ENCODE results near the gene IKZF2.

IKZF2 gene

GRCh38 chr2:212975333-212975732 lies 176.1 kb downstream of the IKZF2 start:
- TF ChIP-seq CTCF (IDR thresholded peaks at IDR 0.05; ENCODE audit: insufficient read depth, low read depth, low read length, missing control alignments), result no peak
- DNase-seq (ENCODE audit: low read depth), result no peak
- H3K4me3 ChIP-seq (ENCODE audit: low read depth, low read length), result no peak overlapping the region

- TF ChIP-seq CTCF (IDR thresholded peaks at IDR 0.05; ENCODE audit: insufficient read depth, low read depth, low read length, missing control alignments), result no peak
- no peak overlapping the region for H3K4me3 ChIP-seq (ENCODE audit: low read depth, low read length)
- no peak for DNase-seq (ENCODE audit: low read depth)
Measured at GRCh38 chr2:212974692-212975091, 176.7 kb downstream of the IKZF2 start.

GRCh38 chr2:212973347-212973746 lies 178.1 kb downstream of the IKZF2 start:
- TF ChIP-seq CTCF (IDR thresholded peaks at IDR 0.05; ENCODE audit: insufficient read depth, low read depth, low read length, missing control alignments), result no peak
- no peak for DNase-seq (ENCODE audit: low read depth)
- H3K4me3 ChIP-seq (ENCODE audit: low read depth, low read length), result no peak overlapping the region

GRCh38 chr2:212970132-212970531 lies 181.3 kb downstream of the IKZF2 start:
- no peak for DNase-seq (ENCODE audit: low read depth)
- H3K4me3 ChIP-seq (ENCODE audit: low read depth, low read length), result no peak overlapping the region
- no peak for TF ChIP-seq CTCF (IDR thresholded peaks at IDR 0.05; ENCODE audit: insufficient read depth, low read depth, low read length, missing control alignments)

GRCh38 chr2:212968284-212969081 lies 182.9 kb downstream of the IKZF2 start:
- TF ChIP-seq CTCF (IDR thresholded peaks at IDR 0.05; ENCODE audit: insufficient read depth, low read depth, low read length, missing control alignments), result no peak
- H3K4me3 ChIP-seq (ENCODE audit: low read depth, low read length), result no peak overlapping the region

GRCh38 chr2:212966884-212967283 lies 184.5 kb downstream of the IKZF2 start:
- no peak for TF ChIP-seq CTCF (IDR thresholded peaks at IDR 0.05; ENCODE audit: insufficient read depth, low read depth, low read length, missing control alignments)
- no peak for DNase-seq (ENCODE audit: low read depth)
- no peak overlapping the region for H3K4me3 ChIP-seq (ENCODE audit: low read depth, low read length)

More at GRCh38 chr2:212968284-212969081, 182.9 kb downstream of the IKZF2 start:
- DNase-seq (ENCODE audit: low read depth), result peak; percentile 15

- no peak for TF ChIP-seq CTCF (IDR thresholded peaks at IDR 0.05; ENCODE audit: insufficient read depth, low read depth, low read length, missing control alignments)
- H3K4me3 ChIP-seq (ENCODE audit: low read depth, low read length), result no peak overlapping the region
- DNase-seq (ENCODE audit: low read depth), result no peak
Measured at GRCh38 chr2:212962691-212963090, 188.7 kb downstream of the IKZF2 start.

All from GM12865 (cell line).